HG03575 (cell line): ENCODE measurements around the gene KDM1B.

Source experiments
- ATAC-seq: cut with Tn5 transposase; IDR thresholded peaks from one replicate; pipeline ENCODE4 v1.9.1; 2021; ENCODE audit not compliant: unreplicated experiment, insufficient number of reproducible peaks, low FRiP score; ENCODE audit errors: extremely low read depth

KDM1B gene, protein sequence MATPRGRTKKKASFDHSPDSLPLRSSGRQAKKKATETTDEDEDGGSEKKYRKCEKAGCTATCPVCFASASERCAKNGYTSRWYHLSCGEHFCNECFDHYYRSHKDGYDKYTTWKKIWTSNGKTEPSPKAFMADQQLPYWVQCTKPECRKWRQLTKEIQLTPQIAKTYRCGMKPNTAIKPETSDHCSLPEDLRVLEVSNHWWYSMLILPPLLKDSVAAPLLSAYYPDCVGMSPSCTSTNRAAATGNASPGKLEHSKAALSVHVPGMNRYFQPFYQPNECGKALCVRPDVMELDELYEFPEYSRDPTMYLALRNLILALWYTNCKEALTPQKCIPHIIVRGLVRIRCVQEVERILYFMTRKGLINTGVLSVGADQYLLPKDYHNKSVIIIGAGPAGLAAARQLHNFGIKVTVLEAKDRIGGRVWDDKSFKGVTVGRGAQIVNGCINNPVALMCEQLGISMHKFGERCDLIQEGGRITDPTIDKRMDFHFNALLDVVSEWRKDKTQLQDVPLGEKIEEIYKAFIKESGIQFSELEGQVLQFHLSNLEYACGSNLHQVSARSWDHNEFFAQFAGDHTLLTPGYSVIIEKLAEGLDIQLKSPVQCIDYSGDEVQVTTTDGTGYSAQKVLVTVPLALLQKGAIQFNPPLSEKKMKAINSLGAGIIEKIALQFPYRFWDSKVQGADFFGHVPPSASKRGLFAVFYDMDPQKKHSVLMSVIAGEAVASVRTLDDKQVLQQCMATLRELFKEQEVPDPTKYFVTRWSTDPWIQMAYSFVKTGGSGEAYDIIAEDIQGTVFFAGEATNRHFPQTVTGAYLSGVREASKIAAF

DNA sequence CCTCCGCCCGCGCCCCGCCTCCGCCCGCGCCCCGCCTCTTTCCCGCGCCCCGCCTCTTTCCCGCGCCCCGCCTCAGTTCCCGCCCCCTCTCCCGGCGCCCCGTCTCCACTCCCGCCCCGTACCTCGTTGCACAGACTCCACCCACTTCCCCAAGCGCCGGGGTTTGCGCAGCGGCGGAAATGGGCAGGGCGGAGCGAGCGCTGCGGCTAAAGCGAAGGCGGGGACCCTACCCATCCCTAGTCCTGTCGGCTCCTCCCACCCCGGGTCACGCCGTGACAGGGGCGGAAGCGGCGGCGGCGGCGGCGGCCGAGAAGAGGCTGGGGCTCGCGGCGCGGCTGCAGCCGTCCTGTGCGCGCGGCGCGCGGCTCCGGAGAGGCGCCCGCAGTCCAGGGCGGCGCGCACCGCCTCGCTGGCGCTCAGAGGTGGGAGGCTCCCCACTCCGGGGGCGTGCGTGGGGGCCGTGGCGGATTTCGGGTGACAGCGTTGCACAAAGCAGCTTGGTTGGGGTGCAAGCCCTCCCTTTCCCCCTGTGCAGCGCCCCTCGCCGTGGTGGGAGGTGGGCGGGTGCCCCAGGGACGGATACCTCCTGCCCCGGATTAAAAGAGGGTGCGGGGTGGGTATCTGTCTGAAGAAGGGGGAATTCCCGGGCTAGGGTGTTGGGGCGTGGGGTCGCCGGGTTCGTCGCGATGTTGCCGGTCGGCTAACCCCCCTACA is at the start of gene KDM1B:
TSS of gene KDM1B (plus strand) at position 273 of the 714 bp plus-strand sequence. CDS start 4,474 bp downstream, outside the sequence.
- peak; percentile 56 for ATAC-seq

DNA sequence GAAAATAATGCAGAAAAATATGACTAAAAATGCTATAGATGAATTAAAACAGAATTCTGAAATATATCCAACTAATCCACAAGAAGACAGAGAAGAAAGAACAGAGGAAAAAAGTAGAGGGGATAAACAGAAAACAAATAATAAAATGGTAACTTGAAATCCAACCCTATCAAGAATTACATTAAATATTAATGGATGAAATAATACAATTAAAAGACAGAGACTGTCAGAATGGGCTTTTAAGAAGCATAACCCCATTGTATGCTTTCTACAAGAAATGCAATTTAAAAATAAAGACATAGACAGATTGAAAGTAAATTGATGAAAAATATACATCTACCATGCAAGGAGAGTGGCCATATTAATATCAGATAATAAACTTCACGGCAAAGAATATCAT is 48.2 kb upstream of the KDM1B start:
- no peak for ATAC-seq

DNA sequence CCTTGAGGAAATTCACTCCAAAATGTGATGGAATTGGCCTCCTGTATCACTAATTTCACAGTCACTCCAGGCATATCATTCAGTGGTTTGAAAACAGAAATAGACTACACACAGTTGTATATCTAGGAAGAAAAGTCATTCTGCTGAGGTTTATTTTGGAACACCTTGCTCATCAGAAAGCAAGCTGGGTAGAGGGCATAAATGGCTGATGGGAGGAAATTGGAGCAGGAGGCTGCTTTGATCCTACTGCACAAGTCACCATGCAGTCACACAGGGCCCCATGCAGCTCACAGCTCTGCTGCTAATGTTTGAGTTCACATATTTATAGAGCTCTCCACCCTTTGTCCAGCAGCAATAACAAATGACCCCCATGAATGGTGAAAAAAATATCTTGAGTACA is 45.1 kb upstream of the KDM1B start:
- ATAC-seq: no peak

DNA sequence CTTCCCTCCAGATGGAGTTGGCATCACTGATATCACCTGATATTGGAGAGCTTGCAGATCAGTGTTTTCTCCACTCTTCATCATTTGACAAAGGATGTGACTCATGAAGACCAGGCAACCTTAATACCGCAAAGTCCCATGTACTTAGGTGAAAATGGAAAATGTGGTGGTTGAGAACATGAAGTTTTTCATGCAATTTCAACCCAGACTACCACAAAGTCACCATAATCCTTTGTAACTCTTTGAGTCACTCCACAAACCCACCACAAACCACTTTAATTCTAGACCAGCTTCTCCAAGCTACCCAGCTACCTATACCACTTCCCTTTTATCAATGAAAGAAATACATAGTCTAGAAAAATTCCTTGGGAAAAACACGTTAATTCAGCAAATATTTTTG is 39.9 kb upstream of the KDM1B start:
- ATAC-seq: no peak

DNA sequence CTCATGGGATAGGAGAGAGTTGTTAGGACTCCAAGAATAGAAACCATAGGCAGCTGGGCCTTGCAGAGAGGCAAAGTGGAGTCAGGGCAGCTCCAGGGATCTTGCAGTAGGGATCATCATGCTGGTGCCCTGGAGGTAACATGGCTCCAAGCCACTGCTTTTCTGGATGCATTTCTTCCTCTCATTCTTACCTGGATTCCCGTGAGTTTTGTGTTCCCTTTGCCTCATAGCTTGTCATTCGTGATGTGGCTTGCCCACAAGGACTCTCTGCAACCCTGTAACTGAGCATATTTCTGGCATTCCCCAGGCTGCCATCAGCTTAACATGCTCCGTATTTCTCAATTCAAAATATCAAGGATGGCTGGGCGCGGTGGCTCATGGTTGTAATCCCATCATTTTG is 38.1 kb upstream of the KDM1B start:
- no peak for ATAC-seq

DNA sequence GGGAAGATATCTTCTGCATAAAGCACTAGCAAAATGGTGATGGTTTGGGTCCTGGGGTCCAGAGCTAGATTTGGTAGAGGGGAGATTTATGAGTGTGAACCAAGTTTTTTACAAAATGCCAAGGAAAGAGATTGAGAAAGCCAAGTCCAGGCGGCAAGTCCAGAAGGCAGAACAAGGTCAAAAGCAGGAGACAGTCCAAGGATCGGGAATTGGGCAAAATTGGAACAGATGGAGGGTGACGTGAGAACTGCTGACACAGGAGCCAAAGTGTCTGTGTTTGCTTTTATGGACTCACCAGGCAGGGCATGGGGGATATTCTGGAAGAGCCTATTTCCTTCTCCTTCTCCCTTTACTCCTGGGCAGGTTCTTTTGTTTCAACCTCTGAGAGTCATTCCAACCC is 36.9 kb upstream of the KDM1B start:
- no peak for ATAC-seq

DNA sequence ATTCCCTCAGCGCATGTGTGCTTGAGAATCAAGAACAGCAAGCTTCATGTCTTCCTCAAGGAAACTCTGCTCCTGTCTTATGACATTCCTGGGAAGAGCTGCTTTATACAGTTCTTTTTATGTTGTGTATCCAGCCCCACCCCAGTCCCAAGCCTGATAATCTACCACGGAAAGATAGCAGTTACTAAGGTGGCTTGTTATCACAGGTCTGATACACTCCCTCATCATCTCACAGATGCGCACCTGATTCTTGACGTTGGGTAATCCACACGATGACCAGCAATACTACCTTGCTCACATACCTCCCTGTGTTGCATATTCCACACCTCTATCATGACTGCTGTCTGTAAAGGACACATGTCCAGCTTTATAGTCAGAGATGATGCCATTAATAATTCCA is 36.0 kb upstream of the KDM1B start:
- no peak for ATAC-seq

DNA sequence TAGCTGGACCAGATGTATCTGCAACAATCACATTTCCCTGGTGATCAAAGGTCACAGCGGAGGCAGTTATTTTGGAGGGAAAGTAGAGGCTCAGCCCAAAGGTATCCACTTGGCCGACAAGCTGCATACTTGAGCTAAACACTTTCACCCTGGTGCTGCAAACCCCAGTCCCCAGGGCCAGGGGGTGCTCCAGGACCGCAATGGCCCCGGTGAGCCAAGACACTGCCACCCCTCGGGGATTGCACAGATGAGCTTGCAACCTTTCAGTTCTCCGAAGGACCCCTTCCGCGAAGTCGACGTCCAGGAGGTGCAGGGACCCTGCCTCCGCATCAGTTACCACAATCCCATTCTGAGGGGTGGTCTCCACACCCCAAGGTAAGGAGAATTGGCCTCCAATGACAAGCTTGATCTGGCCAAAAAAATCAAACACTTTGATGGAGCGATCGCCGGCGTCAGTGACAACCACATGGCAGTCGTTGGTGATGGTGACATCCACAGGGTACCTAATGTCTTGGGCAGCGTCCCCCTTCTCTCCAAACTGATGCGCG is 33.6 kb upstream of the KDM1B start:
- no peak for ATAC-seq

DNA sequence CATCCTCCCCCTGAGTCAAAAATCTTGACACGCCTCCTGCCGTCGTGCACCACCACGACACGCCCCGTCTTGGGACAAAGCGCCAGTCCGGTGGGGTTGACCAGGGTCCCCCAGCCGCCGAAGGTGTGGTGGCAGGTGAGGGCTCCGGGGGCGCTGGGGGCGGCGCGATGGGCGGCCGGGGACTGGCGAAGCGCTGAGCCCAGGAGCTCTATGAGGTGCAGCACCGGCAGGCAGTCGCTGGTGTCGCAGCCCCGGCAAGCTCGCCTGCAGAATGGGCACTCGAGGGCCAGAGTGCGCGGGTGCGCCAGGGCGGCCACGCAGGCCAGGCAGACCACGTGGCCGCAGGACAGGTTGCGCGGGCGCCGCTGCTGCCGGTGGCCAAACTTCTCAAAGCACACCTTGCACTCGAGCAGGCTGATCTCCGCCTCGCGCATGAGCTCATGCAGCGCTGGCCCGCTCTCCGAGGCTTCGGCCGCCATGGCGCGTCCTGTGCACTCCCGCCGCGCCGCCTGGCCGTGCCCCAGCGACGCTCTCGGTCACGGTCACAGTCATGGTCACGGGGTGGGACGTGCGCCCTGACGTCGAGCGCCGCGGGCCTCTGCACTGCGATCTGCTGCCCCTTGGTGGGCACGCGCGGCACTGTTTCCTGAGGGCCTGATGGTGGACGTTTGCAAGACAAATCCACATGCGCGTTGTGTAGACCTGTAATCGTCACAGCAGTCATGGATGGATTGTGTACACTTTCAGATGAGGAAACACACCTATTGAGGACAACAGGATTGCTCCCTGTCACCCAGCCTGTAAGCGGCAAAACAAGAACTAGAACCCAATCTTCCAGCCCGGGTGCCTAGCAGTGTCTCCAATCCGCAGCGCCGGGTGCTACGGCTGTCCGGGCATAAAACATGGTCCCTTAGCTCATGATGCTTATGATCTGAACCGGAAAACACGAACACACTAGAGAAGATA is 32.8 kb upstream of the KDM1B start, which contains the start of gene NHLRC1:
TSS of gene NHLRC1 (minus strand) at position 550 of the 966 bp plus-strand sequence. CDS start at position 479, 71 bp downstream.
- peak; percentile 89 for ATAC-seq

DNA sequence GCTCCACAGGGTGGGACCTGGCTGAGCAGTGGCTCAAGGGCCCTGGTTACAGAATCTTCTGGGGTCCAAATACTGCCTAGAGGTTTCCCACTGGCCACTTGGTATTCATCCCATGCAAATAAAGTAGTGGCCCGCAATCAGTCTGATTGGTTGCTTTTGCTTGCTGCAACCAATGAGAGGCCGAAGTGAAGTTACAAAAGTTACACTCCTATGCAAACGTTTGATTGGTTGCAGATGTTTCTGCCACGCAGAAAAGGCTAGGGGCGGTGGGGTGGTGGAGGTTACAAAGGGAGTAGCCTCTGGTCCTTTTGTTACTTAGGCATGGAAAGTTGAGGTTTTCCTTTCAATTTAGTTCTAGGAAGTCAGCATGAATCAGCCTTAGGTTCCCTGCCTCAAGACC is 29.1 kb upstream of the KDM1B start:
- no peak for ATAC-seq

DNA sequence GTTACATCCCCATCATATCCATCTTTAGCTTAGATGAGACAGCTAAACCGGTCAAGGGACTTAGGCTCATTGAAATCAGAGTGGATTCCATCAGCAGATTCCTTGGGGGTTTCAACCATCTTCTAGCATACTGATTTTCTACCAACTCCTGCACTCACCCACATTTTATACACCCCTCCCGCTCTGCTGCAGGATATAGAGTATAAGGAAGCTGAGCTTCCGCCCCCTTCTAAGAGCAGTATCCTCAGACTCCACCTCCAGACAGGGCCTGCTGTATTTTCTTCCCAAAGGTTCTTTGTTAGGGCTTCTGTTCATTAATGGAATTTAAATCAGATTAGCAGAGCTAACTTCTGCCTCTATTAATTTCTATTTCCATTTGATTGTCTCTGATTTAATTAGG is 22.9 kb upstream of the KDM1B start:
- no peak for ATAC-seq

DNA sequence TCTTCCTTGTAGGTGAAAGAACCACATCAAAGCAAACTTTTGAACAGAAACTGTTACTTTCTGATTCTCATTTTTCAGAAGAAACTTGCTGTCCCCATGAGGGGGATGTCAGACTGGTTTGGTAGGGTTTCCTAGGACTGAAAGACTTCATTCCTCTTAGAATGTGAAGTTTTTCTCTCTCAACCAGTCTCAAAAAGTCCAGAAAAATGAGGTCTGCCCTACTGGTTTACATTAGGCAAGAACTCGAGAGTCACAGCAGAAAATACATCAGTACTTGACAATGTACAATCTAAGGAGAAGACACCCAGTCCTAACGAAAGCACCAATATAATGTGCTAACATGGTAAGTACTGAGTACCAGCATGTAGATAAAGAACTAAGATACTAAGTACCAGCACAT is 20.1 kb upstream of the KDM1B start:
- no peak for ATAC-seq

DNA sequence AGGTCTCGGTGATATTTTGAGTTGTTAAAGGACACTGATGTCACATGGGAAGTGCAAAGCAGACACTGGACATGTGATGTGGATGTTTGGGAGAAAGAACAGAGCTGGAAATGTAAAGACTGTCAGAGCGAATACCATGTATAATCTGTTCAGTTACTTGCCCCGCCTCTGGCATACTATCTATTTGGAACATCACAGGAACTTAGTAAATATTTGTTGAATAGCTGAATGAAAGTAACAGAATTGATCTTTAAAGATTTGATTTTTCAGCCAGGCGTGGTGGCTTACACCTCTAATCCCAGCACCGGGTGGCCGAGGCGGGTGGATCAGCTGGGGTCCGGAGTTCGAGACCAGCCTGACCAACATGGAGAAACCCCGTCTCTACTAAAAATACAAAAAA is 19.0 kb upstream of the KDM1B start:
- no peak for ATAC-seq

DNA sequence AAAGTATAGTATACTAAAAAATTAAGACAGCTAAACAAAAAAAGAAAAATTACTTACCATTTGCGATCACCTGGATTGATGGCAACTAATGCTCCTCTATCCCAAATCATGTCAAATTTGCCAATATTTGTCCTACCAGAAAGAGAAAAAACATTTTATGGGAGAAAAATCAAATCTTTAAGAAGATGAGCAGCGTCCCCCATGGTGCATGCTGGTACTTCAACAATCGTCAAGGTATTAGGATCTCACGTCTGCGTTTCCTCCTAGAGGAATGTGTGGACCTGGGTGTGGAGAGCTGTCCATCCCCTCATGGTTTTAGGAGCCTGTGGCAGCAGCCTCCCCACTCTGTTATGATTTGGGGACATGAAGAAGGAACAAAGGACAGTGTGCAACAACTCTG is 16.3 kb upstream of the KDM1B start:
- ATAC-seq: no peak

DNA sequence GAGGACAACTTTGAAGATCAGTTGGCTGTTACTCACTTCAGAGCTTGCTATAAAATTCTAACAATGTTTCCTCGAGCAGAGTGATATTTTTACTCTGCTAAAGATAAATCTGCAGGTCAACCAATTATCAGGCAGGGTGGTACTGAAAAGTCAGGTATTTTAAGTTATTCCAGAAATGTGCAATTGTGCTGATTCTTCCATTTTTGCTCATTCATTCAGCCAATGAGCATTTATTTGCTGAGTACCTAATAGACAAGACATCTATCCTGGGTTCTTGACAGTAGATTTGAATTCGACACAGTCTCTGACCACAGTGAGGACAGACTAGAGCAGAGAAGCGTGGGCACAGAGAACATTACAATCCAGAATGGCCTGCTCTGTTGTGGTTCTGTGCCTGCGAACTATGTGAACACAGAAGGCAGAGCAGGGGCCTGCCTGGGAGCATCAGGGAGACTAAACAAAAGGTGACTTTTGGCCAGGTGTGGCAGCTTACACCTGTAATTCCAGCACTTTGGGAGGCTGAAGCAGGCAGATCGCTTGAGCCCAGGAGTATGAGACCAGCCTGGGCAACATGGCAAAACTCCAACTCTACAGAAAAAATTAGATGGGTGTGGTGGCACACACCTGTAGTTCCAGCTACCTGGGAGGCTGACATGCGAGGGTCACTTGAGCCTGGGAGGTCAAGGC is 15.1 kb upstream of the KDM1B start:
- no peak for ATAC-seq

DNA sequence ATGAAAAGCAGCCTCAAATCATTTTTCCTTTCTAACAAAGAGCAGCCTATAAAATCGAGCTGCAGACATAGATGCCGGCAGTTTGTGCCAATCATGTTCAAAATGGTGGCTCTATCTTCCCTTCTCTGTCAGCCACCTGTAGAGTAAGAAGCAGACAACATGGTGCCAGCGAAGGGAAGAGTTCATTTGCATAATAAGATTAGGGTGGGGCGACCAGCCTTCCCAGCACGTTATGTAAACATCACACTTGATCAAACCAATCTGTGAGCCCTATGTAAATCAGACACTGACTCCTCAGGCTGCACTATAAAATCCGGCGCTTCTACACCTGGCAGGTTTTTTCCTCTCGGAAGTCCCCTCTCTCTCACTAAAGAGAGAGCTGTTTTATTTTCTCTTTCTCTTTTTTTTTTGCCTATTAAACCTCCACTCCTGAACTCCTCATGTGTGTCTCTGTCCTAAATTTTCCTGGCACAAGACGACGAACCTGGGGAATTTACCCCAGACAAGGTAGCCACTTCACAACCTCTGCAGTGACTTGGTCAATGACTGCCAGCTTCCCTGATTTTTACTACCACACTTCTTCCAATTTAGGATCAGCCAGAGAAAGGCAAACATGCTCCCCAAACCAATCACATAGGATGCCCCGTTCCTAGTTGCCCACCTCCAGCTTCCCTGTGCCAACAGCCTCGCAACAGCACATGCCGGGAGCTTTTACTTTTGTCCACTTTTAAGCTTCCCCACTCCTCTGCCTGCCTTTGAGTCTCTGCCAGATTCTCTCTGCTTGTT is 13.2 kb upstream of the KDM1B start:
- ATAC-seq: no peak

DNA sequence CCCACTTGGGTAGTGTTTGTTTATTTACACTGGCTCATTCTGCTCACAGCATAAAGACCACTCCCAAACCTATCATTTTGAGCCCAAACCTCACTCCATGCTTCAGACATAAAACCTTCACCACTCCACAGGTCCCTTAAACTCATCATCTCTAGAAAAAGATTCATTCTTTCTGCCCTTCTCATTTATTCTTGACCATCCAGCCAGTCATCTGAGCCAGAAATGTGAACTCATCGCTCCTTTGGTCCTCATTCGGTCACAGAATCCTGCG is 12.7 kb upstream of the KDM1B start:
- no peak for ATAC-seq
